Endothelial cell of umbilical vein (primary cell): ENCODE data around the gene TPRG1L. TPM values are rescaled to one million over a fixed set of nuclear protein-coding genes. Genes with fewer than 3 reads are reported as not detected.
A peak's percentile ranks its signal among the peaks of the same experiment; 100 is the strongest.

ENCODE experiments used
- BruUV-seq: library from RNA; stranded (reverse); fragments of 400-500 nt; replicated peaks from 2 replicates; lab custom pipeline; 2021; lab: Mats Ljungman, UMichigan
- CTCF ChIA-PET: fragments of 300-600, 350-600 bp; sonication (Branson Sonifier 250); formaldehyde crosslinking; loops from one replicate; lab custom pipeline; 2021; ENCODE audit warnings: antibody characterized with exemption, inconsistent platforms; lab: Charles Lee
- POLR2A ChIA-PET: fragments of 300-600, 350-600 bp; sonication (Branson Sonifier 250); formaldehyde crosslinking; loops from one replicate; lab custom pipeline; 2021; ENCODE audit warnings: antibody characterized with exemption, inconsistent platforms; lab: Charles Lee
- DNase-seq: peaks from one replicate; pipeline ENCODE4 v3.0.0-alpha.2; 2011; ENCODE audit warnings: low read depth, low spot score
- FAIRE-seq: peaks from 2 replicates; lab custom pipeline; 2011; peaks lifted over from hg19 to GRCh38; lab: Jason Lieb, UNC
- H2AFZ ChIP-seq: 2 replicates; pipeline ENCODE4 v1.6.0; 2012; ENCODE audit warnings: low read depth, low read length, control low read depth, inconsistent platforms
- H3K27ac ChIP-seq: 2 replicates; pipeline ENCODE4 v1.5.1; 2011; ENCODE audit warnings: low read depth, mild to moderate bottlenecking, control low read depth, low read length, moderate library complexity; ENCODE audit not compliant: insufficient read depth
- H3K27me3 ChIP-seq, 2 experiments: 2 replicates each; pipeline versions ENCODE4 v1.6.0 to v1.6.1; 2011; ENCODE audit warnings: low read length in 2 of 2, mixed read lengths in 1 of 2; ENCODE audit not compliant: control insufficient read depth in 2 of 2, insufficient read depth in 2 of 2
- H3K36me3 ChIP-seq, 2 experiments: 2 replicates in 1 of 2; 3 replicates in 1 of 2; pipeline ENCODE4 v1.5.1; 2011; ENCODE audit warnings: low read length in 2 of 2, mild to moderate bottlenecking in 1 of 2, moderate library complexity in 1 of 2; ENCODE audit not compliant: control insufficient read depth in 2 of 2, insufficient read depth in 2 of 2; ENCODE audit errors: extremely low read depth in 1 of 2
- H3K4me1 ChIP-seq: 3 replicates; pipeline ENCODE4 v1.5.1; 2011; ENCODE audit warnings: mild to moderate bottlenecking, low read length; ENCODE audit not compliant: control insufficient read depth, insufficient read depth; ENCODE audit errors: extremely low read depth
- H3K4me2 ChIP-seq: 2 replicates; pipeline ENCODE4 v1.6.1; 2011; ENCODE audit warnings: low read length, control low read depth, mixed read lengths; ENCODE audit not compliant: insufficient read depth
- H3K4me3 ChIP-seq, 3 experiments: fragments of 200-600 bp in 1 of 3; sonication (generic), shearing (Covaris generic) in 1 of 3; replicated peaks in 1 of 3; 2 replicates each; pipeline ENCODE4 v1.5.1; 2011 to 2016; ENCODE audit warnings: control low read depth in 3 of 3, low read length in 3 of 3, mild to moderate bottlenecking in 2 of 3, inconsistent platforms in 1 of 3, low read depth in 1 of 3, moderate library complexity in 1 of 3; ENCODE audit not compliant: insufficient read depth in 1 of 3
- H3K79me2 ChIP-seq: 2 replicates; pipeline ENCODE4 v1.6.0; 2012; ENCODE audit warnings: low read length, inconsistent platforms; ENCODE audit not compliant: control insufficient read depth, insufficient read depth
- H3K9ac ChIP-seq: replicated peaks from 2 replicates; pipeline ENCODE3; 2011; ENCODE audit warnings: low read length, control low read depth; ENCODE audit not compliant: insufficient read depth; ENCODE audit errors: extremely low read depth
- H3K9me1 ChIP-seq: replicated peaks from 3 replicates; pipeline ENCODE4 v1.6.0; 2011; ENCODE audit warnings: mild to moderate bottlenecking, low read length; ENCODE audit not compliant: control insufficient read depth, insufficient read depth; ENCODE audit errors: extremely low read depth
- H3K9me3 ChIP-seq: replicated peaks from 2 replicates; pipeline ENCODE4 v1.5.1; 2012; ENCODE audit warnings: low read length, inconsistent platforms; ENCODE audit not compliant: control insufficient read depth, insufficient read depth
- H4K20me1 ChIP-seq: replicated peaks from 2 replicates; pipeline ENCODE3; 2011; ENCODE audit warnings: mild to moderate bottlenecking, low read length; ENCODE audit not compliant: control insufficient read depth, insufficient read depth; ENCODE audit errors: extremely low read depth
- EZH2 ChIP-seq: IDR thresholded peaks from 2 replicates; pipeline ENCODE4 v1.6.1; 2012; ENCODE audit warnings: borderline replicate concordance, low read depth, mild to moderate bottlenecking, moderate library complexity, low read length, inconsistent platforms; ENCODE audit not compliant: severe bottlenecking
- FOS ChIP-seq: IDR thresholded peaks from 2 replicates; pipeline ENCODE4 v1.6.1; 2011; ENCODE audit warnings: mild to moderate bottlenecking, low read length, moderate library complexity, borderline replicate concordance; ENCODE audit not compliant: insufficient read depth
- GATA2 ChIP-seq: IDR thresholded peaks from 2 replicates; pipeline ENCODE4 v1.7.0; 2011; ENCODE audit warnings: low read depth, mild to moderate bottlenecking, moderate library complexity, mixed read lengths, low read length; ENCODE audit not compliant: insufficient read length, insufficient read depth
- JUN ChIP-seq: IDR thresholded peaks from 2 replicates; pipeline ENCODE4 v1.6.1; 2011; ENCODE audit warnings: borderline replicate concordance, low read depth; ENCODE audit not compliant: insufficient read length, insufficient read depth
- MYC ChIP-seq: IDR thresholded peaks from one replicate; pipeline ENCODE4 v1.6.1; 2011; ENCODE audit warnings: mild to moderate bottlenecking, low read depth, low read length
- dilution Hi-C: fragments of 300-500 bp; cut with MboI; formaldehyde crosslinking; loops from one replicate; pipeline ENCODE4 v1.15.0; 2019; ENCODE audit warnings: low sequenced_read_pairs; ENCODE audit not compliant: extremely low pct_ligation_motif_present
- intact Hi-C: fragments of 100-400 bp; cut with micrococcal nuclease; formaldehyde crosslinking; loops from one replicate; pipeline ENCODE4 v1.10.0; 2022
- polyA plus RNA-seq, 4 experiments: library from polyadenylated mRNA; depleted of rRNA in 3 of 4; stranded (reverse) in 3 of 4; unstranded in 1 of 4; fragments of >200 nt; gene quantifications; 2 replicates each; pipeline versions ENCODE4 v1.2.1 to v1.2.3, GENCODE V29; 2011 to 2012; ENCODE audit warnings: missing spikeins in 1 of 4
- total RNA-seq: library from RNA; stranded (reverse); gene quantifications from 2 replicates; pipeline ENCODE4 v1.2.3, GENCODE V29; 2021
- TF ChIP-seq, protein P1 (sequence below): IDR thresholded peaks from 2 replicates; pipeline ENCODE4 v1.6.1; 2011; ENCODE audit not compliant: insufficient read depth, insufficient read length
- TF ChIP-seq, protein P2 (sequence below), 2 donors: IDR thresholded peaks; 1 replicate in 1 of 2; 2 replicates in 1 of 2; pipeline ENCODE4 v1.5.1; 2011; ENCODE audit warnings: low read length in 2 of 2, mild to moderate bottlenecking in 2 of 2, moderate library complexity in 2 of 2, control low read depth in 1 of 2, inconsistent platforms in 1 of 2, low read depth in 1 of 2; ENCODE audit not compliant: insufficient read depth in 1 of 2; ENCODE audit errors: extremely low read depth in 1 of 2

Gene TPRG1L
- total and polyA plus RNA-seq, 2 donors (not counting 3 experiments of a cell fraction or from before 2014, with no cell fraction given) = 52.3 to 53.8 TPM

DNA sequence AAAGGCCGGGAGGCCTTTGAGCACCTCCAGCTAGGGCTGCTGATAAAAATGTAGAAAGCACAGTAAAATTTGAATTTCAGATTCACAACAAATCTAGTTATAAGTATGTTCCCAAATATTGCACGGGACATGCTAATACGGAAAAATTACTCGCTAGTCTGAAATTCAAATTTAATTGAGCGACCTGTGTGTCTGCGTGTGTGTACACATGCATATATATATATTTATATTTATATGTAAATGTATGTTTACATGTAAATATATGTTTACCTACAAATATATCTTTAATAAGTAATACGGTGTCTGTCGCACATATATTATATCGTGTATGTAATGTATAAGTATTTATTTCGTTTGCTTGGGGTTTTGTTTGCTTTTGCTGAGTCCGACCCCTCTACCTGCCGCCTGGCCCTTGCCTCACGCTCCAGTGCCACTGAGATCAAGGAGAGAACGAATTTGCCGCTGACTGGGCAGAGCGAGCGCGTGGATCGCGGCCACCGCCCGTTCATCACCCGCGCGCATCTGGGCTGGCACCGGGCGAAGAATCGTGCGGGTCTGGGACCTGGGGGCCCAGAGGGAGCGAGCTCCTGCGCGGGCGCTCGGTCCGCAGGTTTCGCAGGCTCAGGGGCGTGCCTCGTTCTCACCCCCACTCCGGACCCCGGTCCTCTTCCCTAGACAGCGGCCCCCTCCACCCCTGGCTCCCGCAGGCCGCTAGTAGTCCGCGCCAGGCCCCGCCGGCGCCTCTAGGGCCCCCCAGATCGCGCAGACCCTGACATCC, 25.6 kb downstream of the TPRG1L start:
- POLR2A ChIA-PET = no interaction called here
- dilution Hi-C loops = no loop called here

DNA sequence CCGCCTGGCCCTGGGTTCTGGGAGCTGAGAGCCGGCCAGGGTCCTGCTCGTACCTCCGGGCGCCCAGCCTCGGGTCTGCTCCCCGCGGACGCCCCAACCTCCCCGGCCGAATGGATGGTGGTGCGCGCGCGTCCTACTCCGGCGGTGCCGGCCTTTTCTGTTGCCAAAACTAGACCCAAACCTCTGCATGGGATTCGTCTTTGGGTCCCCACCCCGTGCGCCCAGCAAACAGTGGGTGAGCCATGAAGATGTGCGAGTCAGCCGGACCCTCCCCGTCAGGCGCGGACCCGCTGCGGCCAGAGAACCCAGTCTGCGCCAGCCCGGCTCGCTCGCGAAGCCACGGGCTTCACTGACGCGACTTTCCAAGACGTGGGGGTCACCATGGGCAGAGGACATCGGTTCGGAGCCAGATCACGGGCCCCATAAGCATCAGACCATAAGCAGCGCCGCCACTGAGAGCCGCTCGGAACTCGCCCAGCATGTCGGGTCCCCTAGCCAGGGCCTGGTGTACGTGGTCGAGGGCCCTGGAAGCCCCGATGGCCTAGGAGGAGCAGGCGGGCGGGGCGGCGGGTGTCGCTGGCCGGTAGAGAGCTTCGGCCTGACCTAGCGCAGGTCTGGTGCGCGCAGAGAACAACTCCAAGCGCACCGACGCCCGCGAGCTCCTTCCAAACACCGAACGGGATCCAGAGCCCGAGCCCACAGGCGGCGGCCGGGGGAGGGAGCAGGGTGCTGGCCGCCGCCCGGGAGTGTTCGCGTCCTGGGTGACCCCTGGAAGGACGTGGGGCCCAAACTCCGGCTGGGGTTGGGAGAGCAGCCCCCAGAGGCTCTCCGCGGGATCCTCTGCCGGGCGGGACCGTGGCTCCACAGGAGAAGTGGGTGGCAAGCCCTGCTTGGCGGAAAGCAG, 26.5 kb downstream of the TPRG1L start:
- CTCF ChIA-PET = no interaction called here
- Histone ChIP-seq H3K9me3 (no peaks in the 10 kb centered on the region), H3K79me2 (peaks cover 4% of the 10 kb centered on the region), H3K9ac (no peak overlapping the region), H4K20me1 (no peaks in the 10 kb centered on the region), H3K4me2 (no peak overlapping the region), H3K27ac (no peak overlapping the region), H3K4me1 (peaks cover 8% of the 10 kb centered on the region), H3K27me3 (peaks cover 27 to 50% of the 10 kb centered on the region in 2 experiments), H3K36me3 (peaks cover 0 to 8% of the 10 kb centered on the region in 2 experiments), H3K9me1 (no peaks in the 10 kb centered on the region), H3K4me3 (no peak overlapping the region), H2AFZ (no peak overlapping the region)
- TF ChIP-seq, protein P1, sequence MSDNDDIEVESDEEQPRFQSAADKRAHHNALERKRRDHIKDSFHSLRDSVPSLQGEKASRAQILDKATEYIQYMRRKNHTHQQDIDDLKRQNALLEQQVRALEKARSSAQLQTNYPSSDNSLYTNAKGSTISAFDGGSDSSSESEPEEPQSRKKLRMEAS = no peak
- peak; percentile 100 for TF ChIP-seq EZH2
- TF ChIP-seq, protein P2, sequence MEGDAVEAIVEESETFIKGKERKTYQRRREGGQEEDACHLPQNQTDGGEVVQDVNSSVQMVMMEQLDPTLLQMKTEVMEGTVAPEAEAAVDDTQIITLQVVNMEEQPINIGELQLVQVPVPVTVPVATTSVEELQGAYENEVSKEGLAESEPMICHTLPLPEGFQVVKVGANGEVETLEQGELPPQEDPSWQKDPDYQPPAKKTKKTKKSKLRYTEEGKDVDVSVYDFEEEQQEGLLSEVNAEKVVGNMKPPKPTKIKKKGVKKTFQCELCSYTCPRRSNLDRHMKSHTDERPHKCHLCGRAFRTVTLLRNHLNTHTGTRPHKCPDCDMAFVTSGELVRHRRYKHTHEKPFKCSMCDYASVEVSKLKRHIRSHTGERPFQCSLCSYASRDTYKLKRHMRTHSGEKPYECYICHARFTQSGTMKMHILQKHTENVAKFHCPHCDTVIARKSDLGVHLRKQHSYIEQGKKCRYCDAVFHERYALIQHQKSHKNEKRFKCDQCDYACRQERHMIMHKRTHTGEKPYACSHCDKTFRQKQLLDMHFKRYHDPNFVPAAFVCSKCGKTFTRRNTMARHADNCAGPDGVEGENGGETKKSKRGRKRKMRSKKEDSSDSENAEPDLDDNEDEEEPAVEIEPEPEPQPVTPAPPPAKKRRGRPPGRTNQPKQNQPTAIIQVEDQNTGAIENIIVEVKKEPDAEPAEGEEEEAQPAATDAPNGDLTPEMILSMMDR (IDR thresholded peaks at IDR 0.05; ENCODE audit: extremely low read depth in 1 of 2, insufficient read depth in 1 of 2, low read depth in 1 of 2, low read length in 2 of 2) = no peak
- no TSS peak for BruUV-seq
- intact Hi-C loops (loop anchor here (2.0 kb wide), 1 partner anchor 62 kb away; no protein-coding TSS in a partner anchor), dilution Hi-C loops (no loop called here)
- FAIRE-seq (no peak), DNase-seq (no peak)
- POLR2A ChIA-PET = no interaction called here

More for the DNA sequence above, 25.6 kb downstream of the TPRG1L start:
- no peaks in the 10 kb centered on the region for H3K9me1 ChIP-seq
- H2AFZ ChIP-seq = no peak overlapping the region
- H3K27me3 ChIP-seq = peaks cover 27 to 45% of the 10 kb centered on the region in 2 experiments
- no peak for DNase-seq
- H3K4me3 ChIP-seq = no peak overlapping the region
- H3K4me2 ChIP-seq = peak overlapping the region; percentile 72
- no peaks in the 10 kb centered on the region for H4K20me1 ChIP-seq
- no peak overlapping the region for H3K27ac ChIP-seq
- no peak for TF ChIP-seq EZH2
- no peak for TF ChIP-seq FOS
- no peak for TF ChIP-seq GATA2
- no peak for TF ChIP-seq MYC
- no peak for TF ChIP-seq JUN
- intact Hi-C loops = loop anchor here (1.0 to 2.0 kb wide), 2 partner anchors 26 to 62 kb away; no protein-coding TSS in a partner anchor
- H3K4me1 ChIP-seq = peaks cover 8% of the 10 kb centered on the region
- H3K9me3 ChIP-seq = no peaks in the 10 kb centered on the region
- H3K9ac ChIP-seq = no peak overlapping the region
- CTCF ChIA-PET = interaction anchor here (1.4 kb wide), 1 partner anchor 197 kb away, joined by 3 read pairs; no protein-coding TSS in a partner anchor
- peaks cover 0 to 8% of the 10 kb centered on the region in 2 experiments for H3K36me3 ChIP-seq
- peaks cover 4% of the 10 kb centered on the region for H3K79me2 ChIP-seq
- FAIRE-seq = no peak
- BruUV-seq = no TSS peak
